Measurements from ENCODE around the gene SLC39A10.

The SLC39A10 gene

GRCh38 chr2:195769975-195770374, 112.9 kb downstream of the SLC39A10 start:
- no peaks in the 10 kb centered on the region for H3K36me3 ChIP-seq (ENCODE audit: control insufficient read depth, insufficient read depth, low read length)
- DNase-seq: no peak
- no peaks in the 10 kb centered on the region for H3K9me3 ChIP-seq (ENCODE audit: control insufficient read depth, low read length)
- H3K4me3 ChIP-seq (ENCODE audit: insufficient read depth, low read depth, low read length, poor library complexity, severe bottlenecking): no peak overlapping the region
- H3K4me1 ChIP-seq (ENCODE audit: control insufficient read depth, insufficient read depth, low read length, poor library complexity, severe bottlenecking): no peaks in the 10 kb centered on the region
- H3K27ac ChIP-seq (ENCODE audit: insufficient read depth, low read length, poor library complexity, severe bottlenecking): no peak overlapping the region
- H3K27me3 ChIP-seq (replicated peaks; ENCODE audit: control insufficient read depth, insufficient read depth, low read length, poor library complexity, severe bottlenecking): no peaks in the 10 kb centered on the region

GRCh38 chr2:195779491-195779890, 122.5 kb downstream of the SLC39A10 start:
- no peak for DNase-seq
- no peaks in the 10 kb centered on the region for H3K36me3 ChIP-seq (ENCODE audit: control insufficient read depth, insufficient read depth, low read length)
- H3K4me1 ChIP-seq (ENCODE audit: control insufficient read depth, insufficient read depth, low read length, poor library complexity, severe bottlenecking): no peaks in the 10 kb centered on the region
- no peak overlapping the region for H3K4me3 ChIP-seq (ENCODE audit: insufficient read depth, low read depth, low read length, poor library complexity, severe bottlenecking)
- no peak overlapping the region for H3K27ac ChIP-seq (ENCODE audit: insufficient read depth, low read length, poor library complexity, severe bottlenecking)
- H3K27me3 ChIP-seq (replicated peaks; ENCODE audit: control insufficient read depth, insufficient read depth, low read length, poor library complexity, severe bottlenecking): no peaks in the 10 kb centered on the region
- H3K9me3 ChIP-seq (ENCODE audit: control insufficient read depth, low read length): no peaks in the 10 kb centered on the region

- no peaks in the 10 kb centered on the region for H3K9me3 ChIP-seq (ENCODE audit: control insufficient read depth, low read length)
- no peak overlapping the region for H3K4me3 ChIP-seq (ENCODE audit: insufficient read depth, low read depth, low read length, poor library complexity, severe bottlenecking)
- H3K36me3 ChIP-seq (ENCODE audit: control insufficient read depth, insufficient read depth, low read length): no peaks in the 10 kb centered on the region
- H3K27ac ChIP-seq (ENCODE audit: insufficient read depth, low read length, poor library complexity, severe bottlenecking): no peak overlapping the region
- no peaks in the 10 kb centered on the region for H3K27me3 ChIP-seq (replicated peaks; ENCODE audit: control insufficient read depth, insufficient read depth, low read length, poor library complexity, severe bottlenecking)
- no peak for DNase-seq
- H3K4me1 ChIP-seq (ENCODE audit: control insufficient read depth, insufficient read depth, low read length, poor library complexity, severe bottlenecking): no peaks in the 10 kb centered on the region
Measured at GRCh38 chr2:195782156-195782555, 125.1 kb downstream of the SLC39A10 start.
